ENCODE results near the gene TXNDC5. TPM values are rescaled to one million over a fixed set of nuclear protein-coding genes. Genes with fewer than 3 reads are reported as not detected.
A peak's percentile ranks its signal among the peaks of the same experiment; 100 is the strongest.

TXNDC5 gene
- total RNA-seq: 100 to 1,000 TPM in 3 of 4 donors, 10 to 100 TPM in 1; 85.0 to 137 (median 110) TPM

DNA sequence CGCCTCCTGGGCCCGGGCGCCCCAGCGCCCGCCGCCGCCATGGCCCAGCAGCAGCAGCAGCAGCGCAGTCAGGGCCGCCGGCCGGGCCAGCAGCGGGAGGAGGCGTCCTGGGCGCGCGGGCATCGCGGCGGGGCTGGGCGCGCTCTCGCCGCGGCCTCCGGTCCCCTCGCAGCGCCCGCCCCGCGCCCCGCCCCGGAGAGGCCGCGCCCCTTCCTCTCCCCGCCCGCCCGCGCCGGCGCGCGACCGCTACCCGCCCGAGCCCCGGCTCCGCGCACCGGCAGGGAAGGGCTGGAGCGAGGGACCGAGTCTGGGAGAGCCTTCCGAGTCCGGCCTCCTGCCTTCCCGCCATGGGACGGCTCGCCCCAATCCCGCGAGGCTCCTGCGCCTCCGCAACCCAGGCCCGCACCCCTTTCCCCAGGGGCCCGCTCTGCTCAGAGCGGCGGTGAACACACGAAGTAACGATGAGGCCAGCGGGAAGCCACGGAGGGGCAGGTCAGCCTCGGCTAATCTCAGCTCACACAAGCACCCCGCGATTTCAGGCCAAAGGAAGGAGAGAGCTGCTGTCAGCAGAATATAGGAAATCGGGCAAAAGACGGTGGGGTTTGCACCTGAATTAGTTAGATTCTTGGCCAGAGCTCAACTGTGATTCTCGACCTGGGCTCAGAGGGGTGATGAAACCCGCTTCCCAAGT is at the start of gene TXNDC5:
TXNDC5 (minus strand) TSS at position 135 of the 691 bp plus-strand sequence; CDS start at position 123, 12 bp downstream.
- WGBS, 2 donors: 7 to 18% methylated on average over 6 to 16 of the region's 75 CpGs
- TF ChIP-seq, protein P1, sequence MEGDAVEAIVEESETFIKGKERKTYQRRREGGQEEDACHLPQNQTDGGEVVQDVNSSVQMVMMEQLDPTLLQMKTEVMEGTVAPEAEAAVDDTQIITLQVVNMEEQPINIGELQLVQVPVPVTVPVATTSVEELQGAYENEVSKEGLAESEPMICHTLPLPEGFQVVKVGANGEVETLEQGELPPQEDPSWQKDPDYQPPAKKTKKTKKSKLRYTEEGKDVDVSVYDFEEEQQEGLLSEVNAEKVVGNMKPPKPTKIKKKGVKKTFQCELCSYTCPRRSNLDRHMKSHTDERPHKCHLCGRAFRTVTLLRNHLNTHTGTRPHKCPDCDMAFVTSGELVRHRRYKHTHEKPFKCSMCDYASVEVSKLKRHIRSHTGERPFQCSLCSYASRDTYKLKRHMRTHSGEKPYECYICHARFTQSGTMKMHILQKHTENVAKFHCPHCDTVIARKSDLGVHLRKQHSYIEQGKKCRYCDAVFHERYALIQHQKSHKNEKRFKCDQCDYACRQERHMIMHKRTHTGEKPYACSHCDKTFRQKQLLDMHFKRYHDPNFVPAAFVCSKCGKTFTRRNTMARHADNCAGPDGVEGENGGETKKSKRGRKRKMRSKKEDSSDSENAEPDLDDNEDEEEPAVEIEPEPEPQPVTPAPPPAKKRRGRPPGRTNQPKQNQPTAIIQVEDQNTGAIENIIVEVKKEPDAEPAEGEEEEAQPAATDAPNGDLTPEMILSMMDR (IDR thresholded peaks at IDR 0.05): no peak
- TF ChIP-seq POLR2A (IDR thresholded peaks at IDR 0.05): peak in 1 of 2 donors; percentile 40
- peak in 1 of 2 donors; percentile 32 for TF ChIP-seq EP300 (IDR thresholded peaks at IDR 0.05)
- Histone ChIP-seq H3K27ac (peak within 1 kb of the TSS; percentile 54 to 90 (median 84)), H3K9me3 (no peaks in the 10 kb centered on the region), H3K4me1 (peaks cover 0 to 37% (median 8%) of the 10 kb centered on the region in 4 donors), H3K4me3 (peak within 1 kb of the TSS; percentile 59 to 94 (median 66)), H3K27me3 (no peaks in the 10 kb centered on the region), H3K36me3 (no peaks in the 10 kb centered on the region)
- DNase-seq (ENCODE audit: low spot score in 2 of 2): peak; percentile 62 to 63

DNA sequence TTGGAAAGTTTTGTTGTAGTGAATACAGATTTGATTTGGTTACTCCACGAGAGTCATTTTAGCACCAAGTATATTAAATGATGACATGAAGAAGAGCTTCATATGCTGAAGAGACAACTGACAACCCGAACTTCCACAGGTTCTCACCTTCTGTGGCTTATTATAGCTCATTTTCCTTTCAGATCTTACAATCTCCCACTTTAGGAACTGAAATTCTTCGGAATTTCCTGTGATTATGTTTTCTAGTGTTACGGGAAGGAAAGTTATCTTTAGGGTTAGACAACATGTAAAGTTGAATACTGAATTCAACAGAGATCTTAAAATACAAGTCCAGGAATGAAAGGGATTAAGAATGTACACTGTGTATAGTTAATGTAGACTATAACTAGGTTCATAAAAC is 49.6 kb upstream of the TXNDC5 start:
- WGBS, 2 donors: 62 to 63% methylated on average over 4 of the region's 4 CpGs
- Histone ChIP-seq H3K27me3 (no peaks in the 10 kb centered on the region), H3K36me3 (no peaks in the 10 kb centered on the region), H3K9me3 (no peaks in the 10 kb centered on the region), H3K4me3 (no peak overlapping the region), H3K27ac (no peak overlapping the region), H3K4me1 (no peaks in the 10 kb centered on the region)
- no peak for DNase-seq (ENCODE audit: low spot score in 2 of 2)
- TF ChIP-seq, protein P1 (IDR thresholded peaks at IDR 0.05): no peak
- no peak for TF ChIP-seq EP300 (IDR thresholded peaks at IDR 0.05)
- TF ChIP-seq POLR2A (IDR thresholded peaks at IDR 0.05): no peak

DNA sequence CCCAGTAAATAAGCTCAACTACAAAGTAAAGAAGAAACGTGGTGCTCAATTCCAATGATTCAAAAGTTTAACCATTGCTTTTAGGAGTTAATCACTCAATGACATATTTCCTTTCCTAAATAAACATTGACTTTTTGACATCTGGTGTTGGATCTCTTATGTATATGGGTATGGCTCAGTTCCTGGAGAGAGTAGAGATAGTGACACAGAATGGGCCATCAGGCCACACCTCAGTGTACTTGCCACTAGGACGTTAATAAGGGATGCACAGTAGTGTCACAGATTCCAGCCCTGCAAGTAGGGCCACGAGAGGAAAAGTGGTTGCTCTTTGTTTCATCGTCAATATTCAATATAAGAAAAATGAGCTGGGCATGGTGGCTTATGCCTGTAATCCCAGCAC is 48.9 kb upstream of the TXNDC5 start:
- 80% methylated on average over 4 of the region's 4 CpGs for WGBS, 2 donors

DNA sequence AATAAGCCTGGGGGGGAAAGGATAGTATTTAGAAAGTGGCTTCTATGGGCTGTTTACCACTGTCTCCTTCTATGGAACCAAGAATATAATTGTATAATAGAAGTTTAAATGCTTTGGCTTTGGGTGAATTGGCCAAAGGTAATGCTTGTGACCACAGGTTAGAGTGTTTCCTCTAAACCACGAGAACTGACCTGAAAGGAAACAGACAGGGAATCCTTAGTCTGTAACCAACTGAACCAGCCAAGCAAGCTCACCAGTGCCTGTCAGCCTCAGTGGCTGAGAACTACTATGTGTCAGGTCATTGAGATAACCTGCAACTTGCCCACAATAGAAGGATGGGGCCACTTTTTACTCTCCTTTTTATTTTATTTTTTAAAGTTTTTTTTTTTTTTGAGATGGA is 47.9 kb upstream of the TXNDC5 start:
- no peak for DNase-seq (ENCODE audit: low spot score in 2 of 2)
- Histone ChIP-seq H3K36me3 (no peaks in the 10 kb centered on the region), H3K27me3 (no peaks in the 10 kb centered on the region), H3K27ac (no peak overlapping the region), H3K9me3 (no peaks in the 10 kb centered on the region), H3K4me3 (no peak overlapping the region), H3K4me1 (no peaks in the 10 kb centered on the region)
- WGBS, 2 donors: 78 to 88% methylated on average over 1 of the region's 1 CpG
- TF ChIP-seq, protein P1 (IDR thresholded peaks at IDR 0.05): no peak
- no peak for TF ChIP-seq POLR2A (IDR thresholded peaks at IDR 0.05)
- no peak for TF ChIP-seq EP300 (IDR thresholded peaks at IDR 0.05)

More for the DNA sequence above, 48.9 kb upstream of the TXNDC5 start:
- no peaks in the 10 kb centered on the region for H3K27me3 ChIP-seq
- H3K4me3 ChIP-seq: no peak overlapping the region
- no peak for DNase-seq (ENCODE audit: low spot score in 2 of 2)
- H3K36me3 ChIP-seq: no peaks in the 10 kb centered on the region
- TF ChIP-seq, protein P1 (IDR thresholded peaks at IDR 0.05): no peak
- no peak for TF ChIP-seq POLR2A (IDR thresholded peaks at IDR 0.05)
- TF ChIP-seq EP300 (IDR thresholded peaks at IDR 0.05): no peak
- H3K27ac ChIP-seq: no peak overlapping the region
- H3K9me3 ChIP-seq: no peaks in the 10 kb centered on the region
- no peaks in the 10 kb centered on the region for H3K4me1 ChIP-seq

DNA sequence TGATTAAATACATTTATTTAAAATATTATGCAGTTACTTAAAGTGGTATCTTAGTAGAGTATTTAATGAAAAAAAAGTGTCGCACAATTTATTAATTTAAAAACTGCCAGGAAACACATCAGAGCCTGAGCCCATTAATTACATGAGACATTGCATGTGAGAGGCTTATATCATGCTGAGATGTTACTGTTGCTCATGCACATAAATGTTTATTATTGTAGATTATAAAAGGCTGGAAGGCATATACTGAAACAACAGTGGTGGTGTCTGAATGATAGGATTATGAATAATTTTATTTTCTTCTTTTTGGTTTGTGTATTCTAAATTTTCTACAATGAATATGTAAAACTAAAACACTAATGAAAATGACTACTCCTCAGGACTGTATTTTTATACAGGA is 45.7 kb upstream of the TXNDC5 start:
- Histone ChIP-seq H3K36me3 (no peaks in the 10 kb centered on the region), H3K27me3 (no peaks in the 10 kb centered on the region), H3K27ac (no peak overlapping the region), H3K4me3 (no peak overlapping the region), H3K4me1 (no peaks in the 10 kb centered on the region), H3K9me3 (no peaks in the 10 kb centered on the region)
- TF ChIP-seq, protein P1 (IDR thresholded peaks at IDR 0.05): no peak
- TF ChIP-seq POLR2A (IDR thresholded peaks at IDR 0.05) (no peak), EP300 (IDR thresholded peaks at IDR 0.05) (no peak)
- DNase-seq (ENCODE audit: low spot score in 2 of 2): no peak
- WGBS, 2 donors: 96% methylated on average over 1 of the region's 1 CpG
